OCI-LY3 (cell line): ENCODE results near the gene SLC7A5.
"Not testable (repeated sequence)": the region's sequence is repeated elsewhere in the genome, so short reads cannot be mapped to it uniquely, and the experiment has no call there.

Experiments used
- H2AFZ ChIP-seq: fragments of 200-600, 300-600 bp; shearing (Covaris generic); 2 replicates; pipeline ENCODE4 v1.6.0; 2014; ENCODE audit warnings: antibody characterized with exemption, low read depth, low read length
- H3K27ac ChIP-seq: fragments of 200-600, 300-600 bp; sonication (generic); 2 replicates; pipeline ENCODE4 v1.5.1; 2014; ENCODE audit warnings: mild to moderate bottlenecking, low read length, moderate library complexity, mixed read lengths
- H3K27me3 ChIP-seq: fragments of 200-600, 300-600 bp; sonication (generic); 2 replicates; pipeline ENCODE4 v1.6.1; 2014; ENCODE audit warnings: low read depth, low read length, mixed read lengths
- H3K36me3 ChIP-seq: fragments of 200-600, 300-600 bp; sonication (generic); replicated peaks from 2 replicates; pipeline ENCODE3; 2014; ENCODE audit warnings: low read depth, low read length, mixed read lengths
- H3K4me1 ChIP-seq: fragments of 300-600, 200-600 bp; sonication (generic); 2 replicates; pipeline ENCODE4 v1.6.1; 2014; ENCODE audit warnings: low read length, mixed read lengths
- H3K4me2 ChIP-seq: fragments of 200-600, 300-600 bp; sonication (generic); 2 replicates; pipeline ENCODE4 v1.6.1; 2014; ENCODE audit warnings: low read length, mixed read lengths
- H3K4me3 ChIP-seq: fragments of 300-600, 200-600 bp; sonication (generic); 2 replicates; pipeline ENCODE4 v1.5.1; 2014; ENCODE audit warnings: antibody characterized with exemption, mild to moderate bottlenecking, low read length, moderate library complexity
- H3K79me2 ChIP-seq: fragments of 300-600, 200-600 bp; shearing (Covaris generic); 2 replicates; pipeline ENCODE4 v1.6.1; 2014; ENCODE audit warnings: mild to moderate bottlenecking, low read length, mixed read lengths
- H3K9ac ChIP-seq: fragments of 300-600, 200-600 bp; shearing (Covaris generic); 2 replicates; pipeline ENCODE4 v1.6.0; 2014; ENCODE audit warnings: mild to moderate bottlenecking, low read length, moderate library complexity
- H3K9me3 ChIP-seq: fragments of 200-600, 300-600 bp; shearing (Covaris generic); 2 replicates; pipeline ENCODE4 v1.6.1; 2014; ENCODE audit warnings: low read length, mixed read lengths; ENCODE audit not compliant: insufficient read depth
- H4K20me1 ChIP-seq: fragments of 200-600, 300-600 bp; sonication (generic); 2 replicates; pipeline ENCODE4 v1.6.1; 2016; ENCODE audit warnings: low read length, mixed read lengths; ENCODE audit not compliant: insufficient read depth
- CTCF ChIP-seq: fragments of 200-600, 300-600 bp; sonication (generic); IDR thresholded peaks from 2 replicates; pipeline ENCODE4 v1.5.1; 2014; ENCODE audit warnings: antibody characterized with exemption, low read length, low read depth
- EZH2phosphoT487 ChIP-seq: fragments of 200-600 bp; shearing (Covaris generic); IDR thresholded peaks from 2 replicates; pipeline ENCODE4 v1.6.1; 2018; ENCODE audit warnings: antibody characterized with exemption, mixed run types, low read depth

The SLC7A5 gene

GRCh38 chr16:87897521-87898505 is 28.5 kb upstream of the SLC7A5 start:
- Histone ChIP-seq H3K27ac (no peak overlapping the region), H4K20me1 (no peaks in the 10 kb centered on the region), H3K4me3 (no peak overlapping the region), H3K27me3 (no peaks in the 10 kb centered on the region), H3K79me2 (no peaks in the 10 kb centered on the region), H3K4me1 (peaks cover 42% of the 10 kb centered on the region), H2AFZ (peak overlapping the region; percentile 90; the same call in 1 of the 2 replicates), H3K36me3 (no peaks in the 10 kb centered on the region), H3K9me3 (no peaks in the 10 kb centered on the region), H3K9ac (no peak overlapping the region; the same call in 1 of the 2 replicates), H3K4me2 (peak overlapping the region; percentile 27)
- TF ChIP-seq CTCF (no peak), EZH2phosphoT487 (no peak)

GRCh38 chr16:87896924-87897520 is 27.7 kb upstream of the SLC7A5 start:
- not testable (repeated sequence) for H2AFZ ChIP-seq, H3K4me3 ChIP-seq, H3K79me2 ChIP-seq, H3K9me3 ChIP-seq, H3K27me3 ChIP-seq, H3K27ac ChIP-seq, H3K36me3 ChIP-seq, H3K9ac ChIP-seq, H4K20me1 ChIP-seq
- peak overlapping the region; percentile 27 for H3K4me2 ChIP-seq
- peaks cover 42% of the 10 kb centered on the region for H3K4me1 ChIP-seq

GRCh38 chr16:87896176-87896890 is 27.0 kb upstream of the SLC7A5 start:
- H3K36me3 ChIP-seq, H4K20me1 ChIP-seq, H3K4me3 ChIP-seq, H3K79me2 ChIP-seq, H3K9me3 ChIP-seq, H3K27me3 ChIP-seq: not testable (repeated sequence)
- Histone ChIP-seq H3K4me1 (peaks cover 42% of the 10 kb centered on the region), H3K9ac (peak overlapping the region; percentile 39; the same call in 1 of the 2 replicates), H3K27ac (peak overlapping the region; percentile 82), H3K4me2 (peak overlapping the region; percentile 48), H2AFZ (peak overlapping the region; percentile 42; the same call in 1 of the 2 replicates)

GRCh38 chr16:87895641-87896141 is 26.4 kb upstream of the SLC7A5 start:
- Histone ChIP-seq H4K20me1 (no peaks in the 10 kb centered on the region), H3K4me2 (peak overlapping the region; percentile 48), H3K79me2 (no peaks in the 10 kb centered on the region), H3K4me3 (no peak overlapping the region), H3K27ac (peak overlapping the region; percentile 82), H3K4me1 (peaks cover 42% of the 10 kb centered on the region), H3K27me3 (no peaks in the 10 kb centered on the region), H3K9ac (peak overlapping the region; percentile 39; the same call in 1 of the 2 replicates), H3K9me3 (no peaks in the 10 kb centered on the region), H2AFZ (peak overlapping the region; percentile 42; the same call in 1 of the 2 replicates), H3K36me3 (no peaks in the 10 kb centered on the region)
- TF ChIP-seq EZH2phosphoT487 = no peak
- no peak for TF ChIP-seq CTCF

GRCh38 chr16:87894005-87894404 is 24.7 kb upstream of the SLC7A5 start:
- not testable (repeated sequence) for H3K4me3 ChIP-seq, H3K36me3 ChIP-seq, H3K27ac ChIP-seq, H4K20me1 ChIP-seq, H3K79me2 ChIP-seq, H3K9me3 ChIP-seq, H3K27me3 ChIP-seq, H3K9ac ChIP-seq
- H3K4me1 ChIP-seq = peaks cover 42% of the 10 kb centered on the region
- H2AFZ ChIP-seq = peak overlapping the region; percentile 81; the same call in 1 of the 2 replicates
- 0 out of 2 replicates have a peak overlapping the region, but pooled peaks have one; percentile 24 for H3K4me2 ChIP-seq
